Muscle of leg (tissue), 11 donors: ENCODE data around the gene HCAR3. TPM values are rescaled to one million over a fixed set of nuclear protein-coding genes. Genes with fewer than 3 reads are reported as not detected.
"Not testable (repeated sequence)": the region's sequence is repeated elsewhere in the genome, so short reads cannot be mapped to it uniquely, and the experiment has no call there.

Experiments used
- DNase-seq: peaks from one replicate; pipeline ENCODE4 v3.0.0; 2013
- H3K27ac ChIP-seq: one replicate; pipeline ENCODE4 v1.5.1; 2013; ENCODE audit warnings: mild to moderate bottlenecking, low read length, control low read depth
- H3K27me3 ChIP-seq: one replicate; pipeline ENCODE4 v1.6.1; 2013; ENCODE audit warnings: low read length; ENCODE audit not compliant: control insufficient read depth, insufficient read depth
- H3K36me3 ChIP-seq: one replicate; pipeline ENCODE4 v1.6.1; 2013; ENCODE audit warnings: low read length; ENCODE audit not compliant: control insufficient read depth, insufficient read depth
- H3K4me1 ChIP-seq: one replicate; pipeline ENCODE4 v1.6.1; 2013; ENCODE audit warnings: low read length; ENCODE audit not compliant: control insufficient read depth, insufficient read depth
- H3K4me3 ChIP-seq: one replicate; pipeline ENCODE4 v1.5.1; 2013; ENCODE audit warnings: low read length, control low read depth
- H3K9me3 ChIP-seq: replicated peaks from 2 replicates; pipeline ENCODE4 v1.6.1; 2013; ENCODE audit warnings: low read depth, low read length; ENCODE audit not compliant: control insufficient read depth
- WGBS: methylation state at CpG from one replicate; pipeline ENCODE4 v1.1.5; 2013; ENCODE audit warnings: missing lambda C conversion rate; ENCODE audit not compliant: insufficient coverage; 5-methylcytosine and 5-hydroxymethylcytosine counted together
- polyA plus RNA-seq, 8 donors: library from polyadenylated mRNA; unstranded; fragments of 120-200 nt; gene quantifications; one replicate each; pipeline versions ENCODE4 v1.2.1 to v1.2.3, GENCODE V29; 2013; ENCODE audit warnings: inconsistent platforms in 1 of 8, low replicate concordance in 1 of 8; ENCODE audit not compliant: insufficient read length in 8 of 8, insufficient read depth in 1 of 8
- total RNA-seq: library from RNA; stranded (reverse); fragments of 120-200 nt; gene quantifications from one replicate; pipeline ENCODE4 v1.2.4, GENCODE V29; 2013

HCAR3 gene
- total and polyA plus RNA-seq, 9 donors = 0.12 to 0.97 (median 0.34) TPM; not detected in 6

DNA sequence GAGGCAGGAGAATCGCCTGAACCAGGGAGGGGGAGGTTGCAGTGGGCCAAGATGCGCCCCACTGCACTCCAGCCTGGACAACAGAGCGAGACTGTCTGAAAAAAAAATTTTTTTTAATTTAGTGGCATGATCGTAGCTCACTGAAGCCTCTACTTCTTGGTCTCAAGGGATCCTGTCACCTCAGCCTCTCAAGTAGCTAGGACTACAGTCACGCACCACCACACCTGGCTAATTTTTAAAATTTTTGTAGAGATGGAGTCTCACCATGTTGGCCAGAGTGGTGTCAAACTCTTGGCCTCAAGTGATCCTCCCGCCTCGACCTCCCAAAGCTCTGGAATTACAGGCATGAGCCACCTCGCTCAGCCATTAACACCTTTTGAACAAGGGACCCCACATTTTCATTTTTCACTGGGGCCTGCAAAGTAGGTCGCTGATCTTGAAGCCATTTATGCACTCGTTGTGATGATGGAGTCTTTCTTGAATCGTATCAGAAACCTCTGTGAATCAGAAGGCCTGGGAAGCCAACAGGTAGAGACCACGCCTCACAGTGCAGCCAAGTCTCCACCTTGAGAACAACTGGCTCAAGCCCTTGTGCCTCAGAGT, 8.1 kb upstream of the HCAR3 start:
- no peak for DNase-seq
- H3K4me3 ChIP-seq = no peak overlapping the region
- H3K27ac ChIP-seq = no peak overlapping the region
- no peaks in the 10 kb centered on the region for H3K4me1 ChIP-seq
- no peaks in the 10 kb centered on the region for H3K9me3 ChIP-seq
- H3K27me3 ChIP-seq = no peaks in the 10 kb centered on the region
- H3K36me3 ChIP-seq = no peaks in the 10 kb centered on the region
- WGBS = 91% methylated on average over 8 of the region's 12 CpGs

DNA sequence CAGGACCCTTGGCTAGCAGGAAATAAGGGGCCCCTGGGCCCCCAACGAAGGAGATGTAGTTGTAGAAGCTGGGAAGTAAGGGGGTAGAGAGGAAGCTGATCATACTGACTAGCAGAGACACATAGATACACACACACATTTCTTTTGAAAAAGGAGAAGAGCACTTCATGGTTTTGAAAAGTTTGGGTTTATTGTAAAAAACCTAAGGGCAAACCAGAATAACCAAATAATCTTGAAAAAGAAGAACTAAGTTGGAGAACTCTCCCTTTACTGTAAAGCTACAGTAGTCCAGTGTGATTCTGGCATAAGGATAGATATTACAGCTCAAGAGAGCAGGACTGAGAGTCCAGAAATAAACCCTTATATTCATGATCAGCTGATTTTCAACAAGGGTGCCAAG, 5.8 kb upstream of the HCAR3 start:
- no peak overlapping the region for H3K4me3 ChIP-seq
- no peak for DNase-seq
- no CpG with 5 or more reads among the region's 1 CpG for WGBS
- H3K27ac ChIP-seq = no peak overlapping the region
- H3K9me3 ChIP-seq = no peaks in the 10 kb centered on the region
- no peaks in the 10 kb centered on the region for H3K36me3 ChIP-seq
- no peaks in the 10 kb centered on the region for H3K4me1 ChIP-seq
- no peaks in the 10 kb centered on the region for H3K27me3 ChIP-seq

DNA sequence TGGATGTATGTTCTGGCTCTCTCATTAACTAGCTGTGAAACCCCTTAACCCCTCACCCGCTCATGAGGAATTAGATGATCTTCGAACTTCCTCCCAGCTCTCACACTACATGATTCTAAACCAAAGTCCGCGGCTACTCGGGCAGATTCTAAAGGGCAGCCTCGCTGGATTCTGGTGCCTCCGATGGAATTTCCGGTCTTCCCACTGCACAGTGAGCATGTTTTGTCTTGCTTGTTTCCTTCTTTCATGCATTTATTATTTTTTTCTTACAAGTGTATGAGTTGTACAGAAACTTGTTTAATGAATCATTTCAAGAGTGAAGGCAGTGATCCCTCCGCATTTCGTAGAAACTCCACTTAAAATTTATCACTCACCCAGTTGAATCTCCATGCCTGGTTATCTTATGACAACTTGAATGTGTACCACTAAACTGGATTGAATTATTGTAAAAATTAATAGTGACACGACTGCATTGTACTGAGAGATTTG, 4.5 kb upstream of the HCAR3 start:
- WGBS = 78% methylated on average over 7 of the region's 11 CpGs
- DNase-seq = no peak
- no peaks in the 10 kb centered on the region for H3K36me3 ChIP-seq
- no peaks in the 10 kb centered on the region for H3K4me1 ChIP-seq
- H3K9me3 ChIP-seq = no peaks in the 10 kb centered on the region
- H3K27ac ChIP-seq = no peak overlapping the region
- H3K27me3 ChIP-seq = no peaks in the 10 kb centered on the region
- H3K4me3 ChIP-seq = no peak overlapping the region

DNA sequence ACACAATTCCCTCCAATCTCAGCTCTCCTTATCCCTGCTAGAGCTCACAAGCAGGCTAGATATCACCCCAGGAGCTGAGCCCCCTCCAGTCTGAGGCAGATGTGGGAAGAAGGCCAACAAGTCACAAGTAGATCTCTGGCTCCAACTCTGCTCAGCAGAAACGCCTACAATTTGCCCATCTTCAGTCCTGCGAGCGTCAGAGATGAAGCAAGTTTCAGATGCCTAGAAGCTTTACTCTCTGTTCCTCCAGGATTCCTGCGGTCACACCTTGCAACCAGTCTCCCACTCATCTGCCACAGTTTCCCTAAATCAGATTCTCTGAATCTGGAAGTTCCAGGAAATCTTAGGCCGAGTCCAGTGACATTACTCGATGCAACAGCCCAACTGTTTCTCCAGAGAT, 1.4 kb downstream of the HCAR3 start:
- 47% methylated on average over 5 of the region's 6 CpGs for WGBS
- not testable (repeated sequence) for H3K4me3 ChIP-seq, H3K4me1 ChIP-seq

DNA sequence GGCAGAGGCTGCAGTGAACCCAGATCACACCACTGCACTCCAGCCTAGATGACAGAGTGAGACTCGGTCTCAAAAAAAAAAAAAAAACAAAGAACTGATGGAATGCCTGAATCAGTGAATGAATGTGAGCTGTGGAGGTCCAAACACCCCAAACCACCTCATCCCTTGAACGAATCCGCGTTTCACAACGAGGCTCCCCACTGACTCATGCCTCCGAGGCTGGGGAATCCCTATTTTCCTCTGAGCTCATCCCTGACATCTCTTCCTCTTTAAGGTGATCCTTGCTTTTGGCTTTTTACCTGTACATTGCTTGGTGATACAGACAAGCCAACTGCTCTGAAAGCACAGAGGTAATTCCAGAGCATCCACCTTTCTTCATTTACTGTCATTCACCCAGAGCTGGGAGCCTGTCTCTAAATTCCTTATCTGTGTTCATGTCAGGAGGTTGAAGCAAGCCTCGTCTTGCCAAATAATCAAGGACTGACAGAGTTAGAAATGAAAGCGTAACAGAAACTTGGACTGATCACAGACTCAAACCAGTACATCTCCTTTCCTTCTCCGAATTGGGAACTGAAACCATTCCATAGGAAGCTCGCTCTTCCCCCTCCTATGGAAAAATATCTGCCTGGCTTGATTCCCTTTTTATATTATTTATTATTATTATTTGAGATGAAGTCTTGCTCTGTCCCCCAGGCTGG, 3.0 kb downstream of the HCAR3 start:
- DNase-seq, H3K27ac ChIP-seq, H3K4me3 ChIP-seq, H3K36me3 ChIP-seq, H3K27me3 ChIP-seq, H3K9me3 ChIP-seq, H3K4me1 ChIP-seq: not testable (repeated sequence)
- no CpG with 5 or more reads among the region's 10 CpGs for WGBS

More for the DNA sequence above, 1.4 kb downstream of the HCAR3 start:
- not testable (repeated sequence) for H3K9me3 ChIP-seq, H3K27ac ChIP-seq, H3K36me3 ChIP-seq, H3K27me3 ChIP-seq, DNase-seq

DNA sequence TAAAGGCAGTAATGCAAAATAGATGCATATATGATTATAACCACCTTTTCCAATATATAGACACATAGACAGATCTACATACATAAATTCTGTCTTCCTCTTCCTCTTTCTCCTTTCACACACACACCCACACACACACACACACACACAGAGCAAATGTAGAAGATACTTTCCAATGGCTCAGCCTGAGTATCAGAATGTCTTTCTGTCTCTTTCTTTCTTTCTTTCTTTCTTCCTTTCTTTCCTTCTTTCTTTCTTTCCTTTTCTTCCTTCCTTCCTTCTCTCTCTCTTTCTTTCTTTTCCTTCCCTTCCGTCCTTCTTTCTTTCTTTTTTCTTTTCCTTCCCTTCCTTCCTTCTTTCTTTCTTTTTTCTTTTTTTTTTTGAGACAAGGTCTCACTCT, 5.3 kb downstream of the HCAR3 start:
- H3K9me3 ChIP-seq, H3K4me1 ChIP-seq, H3K27ac ChIP-seq, H3K4me3 ChIP-seq, H3K36me3 ChIP-seq, H3K27me3 ChIP-seq: not testable (repeated sequence)
- no CpG with 5 or more reads among the region's 1 CpG for WGBS
- DNase-seq = peak; percentile 23

DNA sequence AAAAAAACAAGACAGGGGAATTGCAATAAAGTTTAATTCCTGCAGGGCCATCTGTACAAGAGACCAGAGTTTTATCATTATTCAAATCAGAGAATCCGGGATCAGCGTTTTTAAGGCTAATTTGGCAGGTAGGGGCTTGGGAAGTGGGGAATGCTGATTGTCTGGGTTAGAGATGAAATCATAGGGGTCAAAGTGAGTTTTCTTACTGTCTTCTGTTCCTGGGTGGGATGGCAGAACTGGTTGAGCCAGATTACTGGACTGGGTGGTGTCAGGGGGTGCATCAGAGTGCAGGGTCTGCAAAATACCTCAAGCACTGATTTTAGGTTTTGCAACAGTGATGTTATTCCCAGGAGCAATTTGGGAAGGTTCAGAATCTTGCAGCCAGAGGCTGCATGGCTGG, 6.3 kb downstream of the HCAR3 start:
- not testable (repeated sequence) for H3K36me3 ChIP-seq, H3K27ac ChIP-seq, H3K4me1 ChIP-seq, DNase-seq, H3K4me3 ChIP-seq, H3K27me3 ChIP-seq, H3K9me3 ChIP-seq
- 20% methylated on average over 1 of the region's 2 CpGs for WGBS

DNA sequence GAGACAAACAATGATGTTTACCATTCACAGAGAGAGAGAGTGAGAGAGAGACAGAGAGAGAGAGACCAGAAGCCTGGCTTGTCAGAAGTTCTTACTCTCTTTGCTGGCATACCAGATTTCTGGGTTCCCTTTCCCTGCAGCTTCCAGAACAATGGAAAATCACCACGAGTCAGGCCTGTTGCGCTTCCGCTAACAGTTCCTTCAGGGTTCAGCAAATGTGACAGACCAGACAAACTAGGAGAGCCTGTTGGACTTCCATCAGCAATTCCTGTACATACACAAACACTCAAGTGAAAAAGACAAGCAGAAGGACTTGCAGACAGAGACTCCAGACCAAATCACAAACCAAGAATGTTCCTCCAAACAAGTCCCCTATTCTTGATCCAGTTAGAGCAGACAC, 7.3 kb downstream of the HCAR3 start:
- H3K4me3 ChIP-seq, H3K4me1 ChIP-seq, H3K9me3 ChIP-seq, H3K36me3 ChIP-seq, DNase-seq, H3K27ac ChIP-seq, H3K27me3 ChIP-seq: not testable (repeated sequence)
- no CpG with 5 or more reads among the region's 3 CpGs for WGBS

DNA sequence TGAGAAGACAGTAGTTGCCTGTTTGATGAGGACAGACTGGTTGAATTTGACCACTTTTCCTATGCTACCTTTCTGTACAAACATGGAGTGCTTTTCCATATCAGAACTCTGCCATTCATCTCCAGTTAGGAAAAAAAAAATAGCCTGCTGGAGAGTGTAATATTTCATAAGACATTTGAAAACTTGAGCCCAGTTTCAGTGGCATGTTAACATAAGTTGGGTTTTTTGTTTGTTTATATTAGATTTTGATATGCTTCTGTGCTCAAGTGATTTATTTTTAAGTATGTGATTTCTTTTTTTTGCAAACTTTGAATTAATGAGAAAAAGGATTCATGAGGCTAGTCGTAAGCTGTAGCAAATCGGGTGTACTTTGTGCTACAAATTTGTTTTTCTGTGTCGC, 12.8 kb downstream of the HCAR3 start:
- DNase-seq, H3K36me3 ChIP-seq, H3K4me3 ChIP-seq, H3K4me1 ChIP-seq, H3K27me3 ChIP-seq, H3K9me3 ChIP-seq, H3K27ac ChIP-seq: not testable (repeated sequence)
- no CpG with 5 or more reads among the region's 3 CpGs for WGBS

DNA sequence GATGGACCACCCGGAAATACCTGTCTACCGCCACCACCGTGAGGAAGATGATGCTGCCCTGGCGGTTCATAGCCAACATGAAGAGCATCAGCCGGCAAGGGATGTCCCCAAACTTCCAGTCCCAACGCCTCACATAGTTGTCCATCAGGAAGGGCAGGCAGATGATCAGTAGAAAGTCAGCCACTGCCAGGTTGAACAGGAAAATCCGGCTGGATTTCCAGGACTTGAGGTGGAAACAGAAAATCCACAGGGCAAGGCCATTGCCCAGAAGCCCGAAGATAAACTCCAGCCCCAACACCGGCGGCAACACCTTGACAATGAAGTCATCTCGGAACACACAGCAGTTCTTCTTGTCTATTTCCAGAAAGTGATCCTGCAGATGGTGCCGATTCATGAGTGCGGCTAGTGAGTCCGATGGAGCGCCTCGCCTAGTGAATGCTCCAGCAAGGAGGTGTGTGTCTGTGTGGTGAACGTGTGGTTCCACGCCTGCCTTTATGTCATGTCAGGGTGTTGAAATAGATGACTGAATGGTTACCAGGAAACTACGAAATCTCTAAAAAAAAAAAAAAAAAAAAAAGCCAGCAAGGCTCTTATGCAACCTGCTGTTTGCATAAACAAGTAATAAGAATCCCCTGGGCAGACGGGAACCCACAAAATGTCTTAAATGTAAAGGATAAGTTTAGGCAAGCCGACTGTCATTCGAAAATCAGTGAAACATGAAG, 13.6 kb downstream of the HCAR3 start, which contains the start of gene HCAR2:
Gene HCAR2, minus strand, starts transcription at position 468 of the 722 bp plus-strand sequence. Its CDS starts 74 bp downstream, at position 394.
- H3K4me1 ChIP-seq, H3K27ac ChIP-seq, H3K27me3 ChIP-seq, H3K9me3 ChIP-seq, H3K4me3 ChIP-seq, H3K36me3 ChIP-seq, DNase-seq: not testable (repeated sequence)
- whole genome bisulfite sequencing = 93% methylated on average over 15 of the region's 22 CpGs
